ENCODE results near the gene HHAT.

Gene HHAT

DNA sequence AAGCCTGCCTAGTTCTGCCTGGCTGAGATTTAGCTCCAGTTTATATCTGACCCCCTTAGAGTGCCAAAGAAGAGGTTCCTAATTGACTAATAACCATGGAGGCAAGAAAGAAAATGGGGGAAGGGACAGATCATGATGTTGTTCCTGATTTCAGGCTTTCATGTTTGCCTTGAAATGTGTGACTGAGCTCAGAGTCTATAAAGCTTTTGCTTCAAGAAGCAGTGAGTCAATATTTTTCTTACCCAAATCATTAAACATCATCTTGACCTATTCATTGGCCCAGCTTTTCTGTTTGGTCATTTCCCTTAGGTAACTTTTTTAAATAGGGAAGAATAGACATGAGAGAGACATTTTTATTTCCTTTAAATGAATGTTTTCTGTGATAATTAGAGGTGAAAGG lies 55.9 kb downstream of the HHAT start:
- in situ Hi-C loops (cut with MboI; ENCODE audit: low sequenced_read_pairs, unreplicated experiment), result no loop called here
- no peak for DNase-seq (ENCODE audit: low spot score)
- TF ChIP-seq, protein P1, sequence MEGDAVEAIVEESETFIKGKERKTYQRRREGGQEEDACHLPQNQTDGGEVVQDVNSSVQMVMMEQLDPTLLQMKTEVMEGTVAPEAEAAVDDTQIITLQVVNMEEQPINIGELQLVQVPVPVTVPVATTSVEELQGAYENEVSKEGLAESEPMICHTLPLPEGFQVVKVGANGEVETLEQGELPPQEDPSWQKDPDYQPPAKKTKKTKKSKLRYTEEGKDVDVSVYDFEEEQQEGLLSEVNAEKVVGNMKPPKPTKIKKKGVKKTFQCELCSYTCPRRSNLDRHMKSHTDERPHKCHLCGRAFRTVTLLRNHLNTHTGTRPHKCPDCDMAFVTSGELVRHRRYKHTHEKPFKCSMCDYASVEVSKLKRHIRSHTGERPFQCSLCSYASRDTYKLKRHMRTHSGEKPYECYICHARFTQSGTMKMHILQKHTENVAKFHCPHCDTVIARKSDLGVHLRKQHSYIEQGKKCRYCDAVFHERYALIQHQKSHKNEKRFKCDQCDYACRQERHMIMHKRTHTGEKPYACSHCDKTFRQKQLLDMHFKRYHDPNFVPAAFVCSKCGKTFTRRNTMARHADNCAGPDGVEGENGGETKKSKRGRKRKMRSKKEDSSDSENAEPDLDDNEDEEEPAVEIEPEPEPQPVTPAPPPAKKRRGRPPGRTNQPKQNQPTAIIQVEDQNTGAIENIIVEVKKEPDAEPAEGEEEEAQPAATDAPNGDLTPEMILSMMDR (IDR thresholded peaks at IDR 0.05; ENCODE audit: borderline replicate concordance, control extremely low read depth, extremely low read depth, insufficient read depth, missing control alignments), result no peak

DNA sequence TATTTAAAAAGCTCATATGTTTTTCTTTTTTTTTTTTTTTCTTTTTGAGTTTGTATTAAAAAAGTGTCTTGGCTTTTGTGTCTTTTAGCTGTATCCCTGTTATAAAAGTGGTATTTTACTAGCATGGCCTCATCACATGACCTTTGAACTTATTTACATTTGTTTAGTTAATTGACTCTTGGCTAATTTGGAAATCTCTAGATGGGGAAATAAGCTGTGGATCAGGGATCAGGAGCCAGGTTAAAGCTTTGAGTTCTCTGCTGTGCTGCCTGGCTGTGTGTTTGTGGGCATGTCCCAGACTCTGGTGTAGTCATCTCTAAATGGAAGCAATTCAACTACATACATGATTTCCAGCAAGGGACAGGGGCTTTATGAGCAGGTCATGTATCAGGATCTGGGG lies 56.5 kb downstream of the HHAT start:
- no peak for DNase-seq (ENCODE audit: low spot score)
- TF ChIP-seq, protein P1 (IDR thresholded peaks at IDR 0.05; ENCODE audit: borderline replicate concordance, control extremely low read depth, extremely low read depth, insufficient read depth, missing control alignments), result no peak
- in situ Hi-C loops (cut with MboI; ENCODE audit: low sequenced_read_pairs, unreplicated experiment), result no loop called here

DNA sequence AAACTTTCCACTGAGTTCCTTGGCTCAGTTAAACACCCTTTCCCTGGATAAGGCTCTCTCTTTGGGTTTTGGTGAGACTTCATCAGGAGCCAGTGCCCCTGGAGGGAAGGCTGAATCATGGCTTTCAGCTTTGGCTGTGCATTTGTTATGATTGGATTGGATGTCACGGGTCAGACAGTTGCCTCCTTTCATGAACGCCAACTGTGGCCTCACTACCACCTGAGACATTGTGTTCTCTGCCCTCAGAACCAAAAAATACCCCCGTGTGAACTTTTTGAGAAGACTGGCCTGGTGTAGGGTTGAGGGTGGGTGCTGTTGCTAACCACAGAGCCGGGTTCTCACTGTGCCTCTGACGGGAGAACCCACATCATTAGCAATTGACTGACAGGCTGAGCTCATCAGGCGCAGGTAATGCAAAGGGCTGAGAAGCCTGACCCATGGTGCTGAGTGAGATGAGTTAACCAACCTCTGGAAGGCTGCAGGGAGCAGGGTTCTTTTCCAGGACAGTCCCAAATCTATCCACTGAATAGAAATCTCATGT lies 65.6 kb downstream of the HHAT start:
- DNase-seq (ENCODE audit: low spot score), result no peak
- TF ChIP-seq, protein P1 (IDR thresholded peaks at IDR 0.05; ENCODE audit: borderline replicate concordance, control extremely low read depth, extremely low read depth, insufficient read depth, missing control alignments), result no peak
- in situ Hi-C loops (cut with MboI; ENCODE audit: low sequenced_read_pairs, unreplicated experiment), result no loop called here

DNA sequence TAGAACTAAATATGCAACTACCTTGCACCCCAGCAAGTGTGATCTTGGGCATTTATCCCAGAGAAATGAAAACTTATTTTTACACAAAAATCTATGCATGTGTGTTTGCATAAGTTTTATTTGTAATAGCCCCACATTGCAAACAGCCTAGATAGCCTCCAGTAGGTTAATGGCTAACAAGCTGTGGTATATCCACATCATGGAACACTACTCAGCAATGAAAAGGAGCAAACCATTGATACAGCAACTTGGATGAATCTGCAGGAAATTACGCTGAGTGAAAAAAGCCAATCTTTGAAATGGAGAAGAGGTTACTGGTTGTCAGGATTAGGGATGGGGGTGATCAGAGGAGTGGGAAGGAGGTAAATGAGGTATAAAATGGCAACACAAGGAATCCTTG lies 67.8 kb downstream of the HHAT start:
- in situ Hi-C loops (cut with MboI; ENCODE audit: low sequenced_read_pairs, unreplicated experiment), result no loop called here
- no peak for DNase-seq (ENCODE audit: low spot score)
- TF ChIP-seq, protein P1 (IDR thresholded peaks at IDR 0.05; ENCODE audit: borderline replicate concordance, control extremely low read depth, extremely low read depth, insufficient read depth, missing control alignments), result no peak

DNA sequence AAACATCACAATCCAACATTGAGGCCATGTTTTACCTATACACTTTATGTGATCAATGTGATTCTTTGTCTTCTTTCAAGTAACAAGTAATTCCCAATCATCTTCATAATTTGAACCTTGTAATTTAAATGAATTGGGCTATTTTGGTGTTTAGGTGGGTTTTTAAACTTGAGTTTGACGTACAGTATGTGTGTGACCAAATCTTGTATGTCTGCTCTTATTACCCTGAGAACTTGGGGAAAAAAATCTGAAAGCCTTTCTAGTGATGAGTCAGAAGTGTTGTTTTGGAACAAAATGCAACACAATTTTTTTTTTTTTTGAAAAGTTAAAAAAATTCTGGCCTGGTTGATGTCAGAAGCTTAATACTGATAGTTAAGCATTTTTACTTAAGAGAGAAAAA lies 68.5 kb downstream of the HHAT start:
- TF ChIP-seq, protein P1 (IDR thresholded peaks at IDR 0.05; ENCODE audit: borderline replicate concordance, control extremely low read depth, extremely low read depth, insufficient read depth, missing control alignments), result no peak

DNA sequence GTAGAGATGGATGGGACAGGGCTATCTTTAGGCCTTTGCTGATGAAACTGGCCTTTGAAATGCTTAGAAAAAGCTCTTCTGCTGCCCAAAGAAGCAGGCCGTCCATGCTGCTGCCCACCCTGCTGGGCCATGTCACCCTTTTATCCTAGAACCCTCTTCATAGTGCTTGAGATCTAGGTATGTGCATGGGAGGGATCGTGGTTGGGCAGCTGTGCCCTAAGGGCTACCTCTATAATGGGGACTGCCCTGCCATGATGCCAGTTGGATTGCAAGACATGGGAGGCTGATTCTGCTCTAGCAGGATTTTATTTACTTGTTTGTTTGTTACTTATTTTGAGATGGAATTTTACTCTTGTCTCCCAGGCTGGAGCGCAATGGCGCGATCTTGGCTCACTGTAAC lies 69.0 kb downstream of the HHAT start:
- in situ Hi-C loops (cut with MboI; ENCODE audit: low sequenced_read_pairs, unreplicated experiment), result no loop called here

More for the DNA sequence above, 68.5 kb downstream of the HHAT start:
- in situ Hi-C loops (cut with MboI; ENCODE audit: low sequenced_read_pairs, unreplicated experiment), result no loop called here
- DNase-seq (ENCODE audit: low spot score), result no peak

More for the DNA sequence above, 69.0 kb downstream of the HHAT start:
- no peak for DNase-seq (ENCODE audit: low spot score)
- TF ChIP-seq, protein P1 (IDR thresholded peaks at IDR 0.05; ENCODE audit: borderline replicate concordance, control extremely low read depth, extremely low read depth, insufficient read depth, missing control alignments), result no peak

Measured in GM13976 (cell line).